ENCODE measurements around the gene ZNF358. TPM values are rescaled to one million over a fixed set of nuclear protein-coding genes. Genes with fewer than 3 reads are reported as not detected.

ZNF358 gene
- total RNA-seq, 1 donor from 2014 or later, result 67.1 TPM

- DNase-seq (ENCODE audit: extremely low spot score, unreplicated experiment), result no peak
- no peak overlapping the region for H3K4me3 Mint-ChIP-seq
These were observed 6.3 kb upstream of the ZNF358 start for GRCh38 chr19:7509625-7510024.

GRCh38 chr19:7512400-7512851 lies 3.5 kb upstream of the ZNF358 start:
- no peaks in the 10 kb centered on the region for H3K9me3 Mint-ChIP-seq
- peak overlapping the region; percentile 77 for H3K27ac Mint-ChIP-seq
- H3K4me1 Mint-ChIP-seq (ENCODE audit: unreplicated experiment), result peaks cover 16% of the 10 kb centered on the region
- H3K4me3 Mint-ChIP-seq, result peak overlapping the region; percentile 39
- no peak for DNase-seq (ENCODE audit: extremely low spot score, unreplicated experiment)
- TF ChIP-seq CTCF (conservative IDR thresholded peaks at IDR 0.05), result no peak
- peaks cover 9% of the 10 kb centered on the region for H3K27me3 Mint-ChIP-seq
- no peaks in the 10 kb centered on the region for H3K36me3 Mint-ChIP-seq

More at GRCh38 chr19:7509625-7510024, 6.3 kb upstream of the ZNF358 start:
- Mint-ChIP-seq H3K27me3 (peaks cover 9% of the 10 kb centered on the region), H3K9me3 (no peaks in the 10 kb centered on the region), H3K27ac (peak overlapping the region; percentile 8), H3K36me3 (no peaks in the 10 kb centered on the region), H3K4me1 (ENCODE audit: unreplicated experiment) (no peaks in the 10 kb centered on the region)
- TF ChIP-seq CTCF (conservative IDR thresholded peaks at IDR 0.05), result no peak

- peak overlapping the region; percentile 70 for H3K27ac Mint-ChIP-seq
- no peaks in the 10 kb centered on the region for H3K9me3 Mint-ChIP-seq
- peak overlapping the region; percentile 68 for H3K4me3 Mint-ChIP-seq
- DNase-seq (ENCODE audit: extremely low spot score, unreplicated experiment), result no peak
- no peak for TF ChIP-seq CTCF (conservative IDR thresholded peaks at IDR 0.05)
- H3K27me3 Mint-ChIP-seq, result peaks cover 5% of the 10 kb centered on the region
- H3K4me1 Mint-ChIP-seq (ENCODE audit: unreplicated experiment), result peaks cover 20% of the 10 kb centered on the region
- H3K36me3 Mint-ChIP-seq, result peaks cover under 1% of the 10 kb centered on the region
These were observed 1.9 kb upstream of the ZNF358 start for GRCh38 chr19:7513809-7514642.

- no peak for DNase-seq (ENCODE audit: extremely low spot score, unreplicated experiment)
- peaks cover 20% of the 10 kb centered on the region for H3K4me1 Mint-ChIP-seq (ENCODE audit: unreplicated experiment)
These were observed 726 bp upstream of the ZNF358 start for GRCh38 chr19:7515110-7515644.

GRCh38 chr19:7516333-7516732 lies 430 bp downstream of the ZNF358 start:
- H3K4me1 Mint-ChIP-seq (ENCODE audit: unreplicated experiment), result peaks cover 20% of the 10 kb centered on the region
- H3K27me3 Mint-ChIP-seq, result no peaks in the 10 kb centered on the region
- no peak for TF ChIP-seq CTCF (conservative IDR thresholded peaks at IDR 0.05)
- peak overlapping the region; percentile 91 for H3K27ac Mint-ChIP-seq
- DNase-seq (ENCODE audit: extremely low spot score, unreplicated experiment), result no peak
- H3K4me3 Mint-ChIP-seq, result peak overlapping the region; percentile 92
- no peaks in the 10 kb centered on the region for H3K9me3 Mint-ChIP-seq
- peaks cover 6% of the 10 kb centered on the region for H3K36me3 Mint-ChIP-seq

More at GRCh38 chr19:7515110-7515644, 726 bp upstream of the ZNF358 start:
- peak overlapping the region; percentile 89 for H3K27ac Mint-ChIP-seq
- H3K4me3 Mint-ChIP-seq, result peak overlapping the region; percentile 91
- H3K27me3 Mint-ChIP-seq, result no peaks in the 10 kb centered on the region
- TF ChIP-seq CTCF (conservative IDR thresholded peaks at IDR 0.05), result no peak
- no peaks in the 10 kb centered on the region for H3K9me3 Mint-ChIP-seq
- H3K36me3 Mint-ChIP-seq, result peaks cover 3% of the 10 kb centered on the region
